ENCODE data around the gene GUK1. TPM values are rescaled to one million over a fixed set of nuclear protein-coding genes. Genes with fewer than 3 reads are reported as not detected.
A peak's percentile ranks its signal among the peaks of the same experiment; 100 is the strongest.

The GUK1 gene
- total and polyA plus RNA-seq, 2 of the 8 experiments (the other 6 are each of a cell fraction or from before 2014, with no cell fraction given), result 68.5 to 183 TPM

DNA sequence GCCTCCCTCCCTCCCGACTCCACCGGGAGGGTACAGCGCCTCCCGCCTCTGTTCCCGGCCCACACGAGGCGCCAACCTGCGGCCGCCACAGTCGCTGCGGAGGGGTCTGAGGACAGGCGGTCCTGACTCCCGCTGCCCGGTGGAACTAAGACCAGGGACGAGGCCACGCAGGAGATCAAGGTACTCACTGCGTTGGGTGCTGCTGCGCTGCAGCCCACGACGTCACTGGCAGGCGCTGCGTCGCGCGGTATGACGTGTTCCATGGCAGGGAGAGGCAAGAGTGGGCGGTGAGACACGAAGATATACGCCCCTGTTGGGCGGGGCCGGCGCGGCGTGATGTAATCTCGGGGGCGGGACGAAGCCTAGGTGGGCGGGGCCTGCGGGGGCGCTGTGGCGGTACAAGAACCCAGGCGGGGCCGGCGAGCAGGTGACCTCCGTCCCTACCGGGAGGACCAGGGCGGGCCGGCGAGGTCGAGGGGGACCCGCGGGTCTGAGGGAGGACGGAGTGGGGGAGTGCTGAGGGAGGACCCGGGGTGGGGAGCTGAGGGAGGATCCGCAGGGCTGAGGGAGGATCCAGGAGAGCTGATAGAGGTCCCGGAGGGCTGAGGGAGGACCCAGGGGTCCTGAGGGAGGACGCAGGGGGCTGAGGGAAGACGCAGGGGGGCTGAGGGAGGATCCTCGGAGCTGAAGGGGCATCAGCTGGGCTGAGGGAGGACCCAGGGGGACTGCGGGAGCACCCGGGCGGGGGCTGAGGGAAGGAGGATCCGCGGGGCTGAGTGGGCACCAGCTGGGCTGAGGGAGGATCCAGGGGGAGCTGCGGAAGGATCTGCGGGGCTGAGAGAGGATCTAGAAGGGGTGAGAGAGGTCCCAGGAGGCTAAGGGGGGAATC, 30.8 kb upstream of the GUK1 start, which contains the start of gene MRPL55 (continued):
- no peak for TF ChIP-seq FOSL1 (IDR thresholded peaks at IDR 0.05; ENCODE audit: insufficient read depth, low read depth, low read length)
- TF ChIP-seq CHD1 (IDR thresholded peaks at IDR 0.05; ENCODE audit: low read depth, low read length), result no peak
- TF ChIP-seq, protein P1, sequence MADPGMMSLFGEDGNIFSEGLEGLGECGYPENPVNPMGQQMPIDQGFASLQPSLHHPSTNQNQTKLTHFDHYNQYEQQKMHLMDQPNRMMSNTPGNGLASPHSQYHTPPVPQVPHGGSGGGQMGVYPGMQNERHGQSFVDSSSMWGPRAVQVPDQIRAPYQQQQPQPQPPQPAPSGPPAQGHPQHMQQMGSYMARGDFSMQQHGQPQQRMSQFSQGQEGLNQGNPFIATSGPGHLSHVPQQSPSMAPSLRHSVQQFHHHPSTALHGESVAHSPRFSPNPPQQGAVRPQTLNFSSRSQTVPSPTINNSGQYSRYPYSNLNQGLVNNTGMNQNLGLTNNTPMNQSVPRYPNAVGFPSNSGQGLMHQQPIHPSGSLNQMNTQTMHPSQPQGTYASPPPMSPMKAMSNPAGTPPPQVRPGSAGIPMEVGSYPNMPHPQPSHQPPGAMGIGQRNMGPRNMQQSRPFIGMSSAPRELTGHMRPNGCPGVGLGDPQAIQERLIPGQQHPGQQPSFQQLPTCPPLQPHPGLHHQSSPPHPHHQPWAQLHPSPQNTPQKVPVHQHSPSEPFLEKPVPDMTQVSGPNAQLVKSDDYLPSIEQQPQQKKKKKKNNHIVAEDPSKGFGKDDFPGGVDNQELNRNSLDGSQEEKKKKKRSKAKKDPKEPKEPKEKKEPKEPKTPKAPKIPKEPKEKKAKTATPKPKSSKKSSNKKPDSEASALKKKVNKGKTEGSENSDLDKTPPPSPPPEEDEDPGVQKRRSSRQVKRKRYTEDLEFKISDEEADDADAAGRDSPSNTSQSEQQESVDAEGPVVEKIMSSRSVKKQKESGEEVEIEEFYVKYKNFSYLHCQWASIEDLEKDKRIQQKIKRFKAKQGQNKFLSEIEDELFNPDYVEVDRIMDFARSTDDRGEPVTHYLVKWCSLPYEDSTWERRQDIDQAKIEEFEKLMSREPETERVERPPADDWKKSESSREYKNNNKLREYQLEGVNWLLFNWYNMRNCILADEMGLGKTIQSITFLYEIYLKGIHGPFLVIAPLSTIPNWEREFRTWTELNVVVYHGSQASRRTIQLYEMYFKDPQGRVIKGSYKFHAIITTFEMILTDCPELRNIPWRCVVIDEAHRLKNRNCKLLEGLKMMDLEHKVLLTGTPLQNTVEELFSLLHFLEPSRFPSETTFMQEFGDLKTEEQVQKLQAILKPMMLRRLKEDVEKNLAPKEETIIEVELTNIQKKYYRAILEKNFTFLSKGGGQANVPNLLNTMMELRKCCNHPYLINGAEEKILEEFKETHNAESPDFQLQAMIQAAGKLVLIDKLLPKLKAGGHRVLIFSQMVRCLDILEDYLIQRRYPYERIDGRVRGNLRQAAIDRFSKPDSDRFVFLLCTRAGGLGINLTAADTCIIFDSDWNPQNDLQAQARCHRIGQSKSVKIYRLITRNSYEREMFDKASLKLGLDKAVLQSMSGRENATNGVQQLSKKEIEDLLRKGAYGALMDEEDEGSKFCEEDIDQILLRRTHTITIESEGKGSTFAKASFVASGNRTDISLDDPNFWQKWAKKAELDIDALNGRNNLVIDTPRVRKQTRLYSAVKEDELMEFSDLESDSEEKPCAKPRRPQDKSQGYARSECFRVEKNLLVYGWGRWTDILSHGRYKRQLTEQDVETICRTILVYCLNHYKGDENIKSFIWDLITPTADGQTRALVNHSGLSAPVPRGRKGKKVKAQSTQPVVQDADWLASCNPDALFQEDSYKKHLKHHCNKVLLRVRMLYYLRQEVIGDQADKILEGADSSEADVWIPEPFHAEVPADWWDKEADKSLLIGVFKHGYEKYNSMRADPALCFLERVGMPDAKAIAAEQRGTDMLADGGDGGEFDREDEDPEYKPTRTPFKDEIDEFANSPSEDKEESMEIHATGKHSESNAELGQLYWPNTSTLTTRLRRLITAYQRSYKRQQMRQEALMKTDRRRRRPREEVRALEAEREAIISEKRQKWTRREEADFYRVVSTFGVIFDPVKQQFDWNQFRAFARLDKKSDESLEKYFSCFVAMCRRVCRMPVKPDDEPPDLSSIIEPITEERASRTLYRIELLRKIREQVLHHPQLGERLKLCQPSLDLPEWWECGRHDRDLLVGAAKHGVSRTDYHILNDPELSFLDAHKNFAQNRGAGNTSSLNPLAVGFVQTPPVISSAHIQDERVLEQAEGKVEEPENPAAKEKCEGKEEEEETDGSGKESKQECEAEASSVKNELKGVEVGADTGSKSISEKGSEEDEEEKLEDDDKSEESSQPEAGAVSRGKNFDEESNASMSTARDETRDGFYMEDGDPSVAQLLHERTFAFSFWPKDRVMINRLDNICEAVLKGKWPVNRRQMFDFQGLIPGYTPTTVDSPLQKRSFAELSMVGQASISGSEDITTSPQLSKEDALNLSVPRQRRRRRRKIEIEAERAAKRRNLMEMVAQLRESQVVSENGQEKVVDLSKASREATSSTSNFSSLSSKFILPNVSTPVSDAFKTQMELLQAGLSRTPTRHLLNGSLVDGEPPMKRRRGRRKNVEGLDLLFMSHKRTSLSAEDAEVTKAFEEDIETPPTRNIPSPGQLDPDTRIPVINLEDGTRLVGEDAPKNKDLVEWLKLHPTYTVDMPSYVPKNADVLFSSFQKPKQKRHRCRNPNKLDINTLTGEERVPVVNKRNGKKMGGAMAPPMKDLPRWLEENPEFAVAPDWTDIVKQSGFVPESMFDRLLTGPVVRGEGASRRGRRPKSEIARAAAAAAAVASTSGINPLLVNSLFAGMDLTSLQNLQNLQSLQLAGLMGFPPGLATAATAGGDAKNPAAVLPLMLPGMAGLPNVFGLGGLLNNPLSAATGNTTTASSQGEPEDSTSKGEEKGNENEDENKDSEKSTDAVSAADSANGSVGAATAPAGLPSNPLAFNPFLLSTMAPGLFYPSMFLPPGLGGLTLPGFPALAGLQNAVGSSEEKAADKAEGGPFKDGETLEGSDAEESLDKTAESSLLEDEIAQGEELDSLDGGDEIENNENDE (IDR thresholded peaks at IDR 0.05; ENCODE audit: insufficient replicate concordance, low read length), result no peak
- 0 out of 4 replicates have a peak, but pooled peaks of 1 of the 2 experiments have one; percentile 45 for TF ChIP-seq HDAC2 (IDR thresholded peaks at IDR 0.05; ENCODE audit: borderline replicate concordance in 1 of 2, low read depth in 2 of 2, low read length in 2 of 2)
- no peak for TF ChIP-seq BCL11A (IDR thresholded peaks at IDR 0.05; ENCODE audit: low read depth in 2 of 2, low read length in 2 of 2)
- TF ChIP-seq SUZ12 (IDR thresholded peaks at IDR 0.05; ENCODE audit: low read length), result no peak
- no peak for TF ChIP-seq GABPA (IDR thresholded peaks at IDR 0.05; ENCODE audit: borderline replicate concordance, insufficient read depth, low read length)
- TF ChIP-seq KDM5A (IDR thresholded peaks at IDR 0.05; ENCODE audit: low read length), result peak; percentile 97
- no peak for TF ChIP-seq MAFK (IDR thresholded peaks at IDR 0.05; ENCODE audit: low read depth, low read length)
